ENCODE results near the gene THAP4.

Gene THAP4

GRCh38 chr2:241566468-241566867 lies 70.5 kb downstream of the THAP4 start:
- TF ChIP-seq FOXP2 (optimal IDR thresholded peaks at IDR 0.05; ENCODE audit: borderline replicate concordance, extremely low read depth, extremely low read length, insufficient read depth) (no peak), SIN3A (IDR thresholded peaks at IDR 0.05; ENCODE audit: borderline replicate concordance, insufficient read depth, low read length) (no peak), POLR2AphosphoS5 (IDR thresholded peaks at IDR 0.05; ENCODE audit: low read depth, low read length) (no peak), TAF1 (IDR thresholded peaks at IDR 0.05; ENCODE audit: borderline replicate concordance, insufficient read depth, low read length) (no peak), REST (IDR thresholded peaks at IDR 0.05; ENCODE audit: insufficient read depth in 1 of 2, low read depth in 2 of 2, low read length in 2 of 2) (no peak)

- TF ChIP-seq TAF1 (IDR thresholded peaks at IDR 0.05; ENCODE audit: borderline replicate concordance, insufficient read depth, low read length): no peak
- TF ChIP-seq SIN3A (IDR thresholded peaks at IDR 0.05; ENCODE audit: borderline replicate concordance, insufficient read depth, low read length): no peak
- no peak for TF ChIP-seq FOXP2 (optimal IDR thresholded peaks at IDR 0.05; ENCODE audit: borderline replicate concordance, extremely low read depth, extremely low read length, insufficient read depth)
- TF ChIP-seq POLR2AphosphoS5 (IDR thresholded peaks at IDR 0.05; ENCODE audit: low read depth, low read length): no peak
- no peak for TF ChIP-seq REST (IDR thresholded peaks at IDR 0.05; ENCODE audit: insufficient read depth in 1 of 2, low read depth in 2 of 2, low read length in 2 of 2)
Observed at GRCh38 chr2:241565411-241565810, 71.5 kb downstream of the THAP4 start.

- TF ChIP-seq TAF1 (IDR thresholded peaks at IDR 0.05; ENCODE audit: borderline replicate concordance, insufficient read depth, low read length): no peak
Observed at GRCh38 chr2:241564596-241565410, 72.2 kb downstream of the THAP4 start.

- no peak for TF ChIP-seq POLR2AphosphoS5 (IDR thresholded peaks at IDR 0.05; ENCODE audit: low read depth, low read length)
- no peak for TF ChIP-seq FOXP2 (optimal IDR thresholded peaks at IDR 0.05; ENCODE audit: borderline replicate concordance, extremely low read depth, extremely low read length, insufficient read depth)
- no peak for TF ChIP-seq SIN3A (IDR thresholded peaks at IDR 0.05; ENCODE audit: borderline replicate concordance, insufficient read depth, low read length)
- TF ChIP-seq REST (IDR thresholded peaks at IDR 0.05; ENCODE audit: insufficient read depth in 1 of 2, low read depth in 2 of 2, low read length in 2 of 2): no peak
- TF ChIP-seq TAF1 (IDR thresholded peaks at IDR 0.05; ENCODE audit: borderline replicate concordance, insufficient read depth, low read length): no peak
Observed at GRCh38 chr2:241563981-241564595, 72.9 kb downstream of the THAP4 start.

- TF ChIP-seq POLR2AphosphoS5 (IDR thresholded peaks at IDR 0.05; ENCODE audit: low read depth, low read length) (no peak), TAF1 (IDR thresholded peaks at IDR 0.05; ENCODE audit: borderline replicate concordance, insufficient read depth, low read length) (no peak), REST (IDR thresholded peaks at IDR 0.05; ENCODE audit: insufficient read depth in 1 of 2, low read depth in 2 of 2, low read length in 2 of 2) (no peak), FOXP2 (optimal IDR thresholded peaks at IDR 0.05; ENCODE audit: borderline replicate concordance, extremely low read depth, extremely low read length, insufficient read depth) (no peak), SIN3A (IDR thresholded peaks at IDR 0.05; ENCODE audit: borderline replicate concordance, insufficient read depth, low read length) (no peak)
Observed at GRCh38 chr2:241563571-241563980, 73.4 kb downstream of the THAP4 start.
